ENCODE measurements around the gene MALSU1. TPM values are rescaled to one million over a fixed set of nuclear protein-coding genes. Genes with fewer than 3 reads are reported as not detected.

The MALSU1 gene
- total and polyA plus RNA-seq, 9 donors: 44.3 to 88.7 (median 53.2) TPM

DNA sequence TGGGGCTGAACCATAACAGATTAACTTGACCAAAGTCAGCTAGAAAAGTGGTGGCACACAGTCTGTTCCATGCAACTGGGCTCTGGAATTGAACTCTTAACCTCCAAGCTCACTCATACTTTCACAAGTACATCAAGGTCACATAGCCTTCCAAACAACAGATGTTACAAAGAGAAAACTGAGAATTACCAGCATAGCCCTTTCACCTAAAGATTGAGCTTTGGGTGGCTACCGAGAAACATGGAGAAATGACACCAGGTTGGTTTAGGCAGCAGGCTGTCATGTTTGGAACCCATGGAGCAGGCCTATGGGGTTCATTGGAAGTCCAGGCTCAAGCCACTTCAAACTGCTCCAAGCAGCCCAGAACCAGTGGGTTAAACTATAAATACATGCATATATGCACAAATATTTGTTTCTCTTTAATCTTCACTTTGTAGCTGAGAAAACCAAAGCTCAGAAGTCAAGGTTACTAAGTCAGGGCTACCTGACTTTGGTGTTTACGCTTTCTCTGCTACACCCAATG, 59.1 kb downstream of the MALSU1 start:
- no peak for TF ChIP-seq CTCF (IDR thresholded peaks at IDR 0.05)
- TF ChIP-seq EP300 (IDR thresholded peaks at IDR 0.05): no peak
- no peak for TF ChIP-seq POLR2A (IDR thresholded peaks at IDR 0.05)
- no peaks in the 10 kb centered on the region for H3K27me3 ChIP-seq
- no peaks in the 10 kb centered on the region for H3K9me3 ChIP-seq
- intact Hi-C loops (cut with DNase I): no loop called here
- H3K4me1 ChIP-seq (ENCODE audit: insufficient read depth): no peaks in the 10 kb centered on the region
- H3K36me3 ChIP-seq: no peaks in the 10 kb centered on the region
- H3K27ac ChIP-seq: no peak overlapping the region
- WGBS, 3 donors: 81 to 94% (median 89%) methylated on average over 2 of the region's 2 CpGs
- no peak overlapping the region for H3K4me3 ChIP-seq
- DNase-seq: no peak

Other genes with a start within 250 kb of the MALSU1 start
- 10 to 100 TPM; 27.4 to 38.3 (median 31.8) TPM for gene KLHL7, start 193.6 kb upstream of the MALSU1 start, total RNA-seq
- 10 to 100 TPM; 23.1 to 27.1 TPM for gene KLHL7, start 193.6 kb upstream of the MALSU1 start, polyA plus RNA-seq
- gene NUP42, start 117.3 kb upstream of the MALSU1 start, total RNA-seq: 10 to 100 TPM; 17.6 to 30.8 (median 23.1) TPM
- gene NUP42, start 117.3 kb upstream of the MALSU1 start, polyA plus RNA-seq: 10 to 100 TPM; 18.5 to 24.3 TPM
- gene GPNMB, start 52.6 kb upstream of the MALSU1 start, total RNA-seq: 100 to 1,000 TPM in 2 of 7 donors, 10 to 100 TPM in 5; 13.9 to 143 (median 64.1) TPM
- 100 to 1,000 TPM in 1 of 2 donors, 10 to 100 TPM in 1; 38.0 to 431 TPM for gene GPNMB, start 52.6 kb upstream of the MALSU1 start, polyA plus RNA-seq
- gene IGF2BP3, start 171.2 kb downstream of the MALSU1 start, total RNA-seq: 1 to 10 TPM in 1 of 7 donors, under 1 TPM in 4, not detected in 2; 0.23 to 1.3 (median 0.50) TPM
- gene IGF2BP3, start 171.2 kb downstream of the MALSU1 start, polyA plus RNA-seq: under 1 TPM; 0.20 to 0.40 TPM
- 10 to 100 TPM; 54.1 to 81.7 (median 71.9) TPM for gene TRA2A, start 232.6 kb downstream of the MALSU1 start, total RNA-seq
- gene TRA2A, start 232.6 kb downstream of the MALSU1 start, polyA plus RNA-seq: 10 to 100 TPM; 82.7 to 97.2 TPM

Data from ovary (tissue), 9 donors.